K562 (cell line): ENCODE data around the gene UNC79. TPM values are rescaled to one million over a fixed set of nuclear protein-coding genes. Genes with fewer than 3 reads are reported as not detected.

Source experiments
- ATAC-seq: fragments of 200-7000 bp; cut with Tn5 transposase; 3 replicates; pipeline ENCODE4 v1.9.1; 2020; ENCODE audit warnings: moderate library complexity
- BruUV-seq: library from RNA; stranded (reverse); fragments of 400-500 nt; replicated peaks from 2 replicates; lab custom pipeline; 2021; lab: Mats Ljungman, UMichigan
- CTCF ChIA-PET: fragments of 300-600 bp; formaldehyde crosslinking; extraction: SDS; loops from one replicate; lab custom pipeline; 2021; ENCODE audit warnings: low intra/inter-chr PET ratio; lab: Yijun Ruan, JAX
- POLR2A ChIA-PET: fragments of 300-600, 350-650 bp; sonication (Branson Sonifier 250); formaldehyde crosslinking; extraction: SDS; loops from one replicate; lab custom pipeline; 2021; ENCODE audit warnings: antibody characterized with exemption, inconsistent platforms; lab: Yijun Ruan, JAX
- DNase-seq, 4 experiments: peaks; one replicate each; pipeline versions ENCODE4 v3.0.0 to v3.0.0-alpha.2; 2011 to 2018; ENCODE audit warnings: low spot score in 3 of 4, mixed read lengths in 3 of 4; ENCODE audit errors: extremely low read depth in 1 of 4
- FAIRE-seq: peaks from 2 replicates; lab custom pipeline; 2011; peaks lifted over from hg19 to GRCh38; lab: Jason Lieb, UNC
- H2AFZ ChIP-seq: 2 replicates; pipeline ENCODE4 v1.6.0; 2011; ENCODE audit warnings: low read depth, low read length, control low read depth, inconsistent platforms
- H3K27ac ChIP-seq: fragments of 200-600 bp; 3 replicates; pipeline ENCODE4 v1.8.0; 2011; ENCODE audit warnings: low read depth, mild to moderate bottlenecking, control low read depth, inconsistent platforms, low read length, moderate library complexity, mixed read lengths; ENCODE audit errors: extremely low read depth
- H3K27me3 ChIP-seq, 2 experiments: fragments of 300-600 bp in 1 of 2; 2 replicates in 1 of 2; 3 replicates in 1 of 2; pipeline versions ENCODE4 v1.6.0 to v1.8.0; 2011; ENCODE audit warnings: inconsistent platforms in 2 of 2, low read length in 2 of 2, mild to moderate bottlenecking in 1 of 2, mixed read lengths in 1 of 2, moderate library complexity in 1 of 2; ENCODE audit not compliant: control insufficient read depth in 2 of 2, insufficient read depth in 2 of 2
- H3K36me3 ChIP-seq: fragments of 300-600 bp; 3 replicates; pipeline ENCODE4 v1.8.0; 2011; ENCODE audit warnings: mild to moderate bottlenecking, low read length, inconsistent platforms; ENCODE audit not compliant: control insufficient read depth, insufficient read depth
- H3K4me1 ChIP-seq, 2 experiments: fragments of 200-600 bp in 1 of 2; replicated peaks in 1 of 2; 2 replicates in 1 of 2; 3 replicates in 1 of 2; pipeline versions ENCODE4 v1.5.1 to v1.8.0; 2011; ENCODE audit warnings: inconsistent platforms in 2 of 2, low read length in 2 of 2, mild to moderate bottlenecking in 1 of 2, mixed read lengths in 1 of 2, moderate library complexity in 1 of 2; ENCODE audit not compliant: control insufficient read depth in 2 of 2, insufficient read depth in 2 of 2
- H3K4me2 ChIP-seq: 2 replicates; pipeline ENCODE4 v1.6.1; 2011; ENCODE audit warnings: low read length, control low read depth, inconsistent platforms, mixed read lengths; ENCODE audit not compliant: insufficient read depth
- H3K4me3 ChIP-seq: fragments of 200-600 bp; sonication (generic), shearing (Covaris generic); 2 replicates; pipeline ENCODE4 v1.5.1; 2016; ENCODE audit warnings: control low read depth, inconsistent platforms
- H3K79me2 ChIP-seq: fragments of 200-600 bp; 3 replicates; pipeline ENCODE4 v1.8.0; 2011; ENCODE audit warnings: low read length, inconsistent platforms; ENCODE audit not compliant: control insufficient read depth, insufficient read depth
- H3K9ac ChIP-seq, 2 experiments: 2 replicates each; pipeline versions ENCODE4 v1.6.0 to v1.6.1; 2011; ENCODE audit warnings: low read depth in 2 of 2, low read length in 2 of 2, control low read depth in 1 of 2, inconsistent platforms in 1 of 2, mild to moderate bottlenecking in 1 of 2, mixed read lengths in 1 of 2; ENCODE audit not compliant: insufficient read depth in 1 of 2
- H3K9me1 ChIP-seq: one replicate; pipeline ENCODE4 v1.6.0; 2011; ENCODE audit warnings: inconsistent platforms, mild to moderate bottlenecking, low read length, moderate library complexity; ENCODE audit not compliant: control insufficient read depth, insufficient read depth
- H3K9me3 ChIP-seq: replicated peaks from 2 replicates; pipeline ENCODE4 v1.5.1; 2011; ENCODE audit warnings: low read depth, low read length, inconsistent platforms; ENCODE audit not compliant: control insufficient read depth, insufficient read depth
- H4K20me1 ChIP-seq: replicated peaks from 2 replicates; pipeline ENCODE4 v1.6.1; 2011; ENCODE audit warnings: low read length, inconsistent platforms, mixed read lengths; ENCODE audit not compliant: control insufficient read depth, insufficient read depth
- DIDO1 ChIP-seq: fragments of 450-650 bp; IDR thresholded peaks from 2 replicates; pipeline ENCODE4 v1.6.1; 2016; ENCODE audit warnings: low read depth, missing biosample characterization, missing genetic modification characterization
- IFI16 ChIP-seq: fragments of 250-450 bp; sonication (Bioruptor Pico); IDR thresholded peaks from 2 replicates; pipeline ENCODE4 v2.1.2; 2022; ENCODE audit warnings: mild to moderate bottlenecking, inconsistent platforms
- MXI1 ChIP-seq: IDR thresholded peaks from 2 replicates; pipeline ENCODE4 v1.6.1; 2011; ENCODE audit warnings: low read depth, mild to moderate bottlenecking, improper control_type of control experiment, low read length
- PHF8 ChIP-seq: fragments of 200-600 bp; sonication (generic); IDR thresholded peaks from 2 replicates; pipeline ENCODE4 v1.6.1; 2012; ENCODE audit warnings: mixed run types, mild to moderate bottlenecking, inconsistent platforms, low read length, moderate library complexity, borderline replicate concordance
- PPARD ChIP-seq: fragments of 250-450 bp; sonication (Bioruptor Pico); IDR thresholded peaks from 2 replicates; pipeline ENCODE4 v1.8.0; 2022; ENCODE audit warnings: inconsistent platforms, mild to moderate bottlenecking, moderate library complexity
- SMARCE1 ChIP-seq: fragments of 450-650 bp; IDR thresholded peaks from 2 replicates; pipeline ENCODE4 v1.7.1; 2016; ENCODE audit warnings: mild to moderate bottlenecking
- TRIM24 ChIP-seq, 2 experiments: fragments of 450-650 bp; IDR thresholded peaks; 2 replicates each; pipeline ENCODE4 v1.6.1; 2016
- ZNF12 ChIP-seq: sonication (generic); formaldehyde crosslinking; IDR thresholded peaks from 2 replicates; pipeline ENCODE4 v1.4.0; 2020; ENCODE audit warnings: mild to moderate bottlenecking, missing genetic modification reagents
- ZNF232 ChIP-seq: sonication (generic); formaldehyde crosslinking; IDR thresholded peaks from 2 replicates; pipeline ENCODE4 v1.8.0; 2022; ENCODE audit warnings: mild to moderate bottlenecking, missing genetic modification reagents
- ZNF75A ChIP-seq: fragments of 450-650 bp; formaldehyde crosslinking; IDR thresholded peaks from 2 replicates; pipeline ENCODE4 v1.4.0; 2020; ENCODE audit warnings: mild to moderate bottlenecking
- WGBS: fragments of 100-300 bp; shearing (Covaris generic); methylation state at CpG from one replicate; pipeline ENCODE4 v1.1.6; 2016; ENCODE audit warnings: low coverage, mixed read lengths; ENCODE audit not compliant: insufficient coverage; ENCODE audit errors: missing lambda C conversion rate; 5-methylcytosine and 5-hydroxymethylcytosine counted together
- in situ Hi-C: fragments of 300-500 bp; cut with MboI; formaldehyde crosslinking; loops from 4 replicates; pipeline ENCODE4 v1.15.0; 2018; ENCODE audit warnings: inconsistent platforms, mixed read lengths
- intact Hi-C: fragments of 100-400 bp; cut with micrococcal nuclease; formaldehyde crosslinking; loops from 2 replicates; pipeline ENCODE4 v1.14.2; 2022
- polyA plus RNA-seq, 8 experiments: library from polyadenylated mRNA; depleted of rRNA in 4 of 8; stranded (reverse) in 5 of 8; unstranded in 3 of 8; fragments of >200 nt; fragmentation: Nextera tagmentation in 2 of 8; fragmentation: Illumina TruSeq in 1 of 8; extraction: Ambion mirVana in 2 of 8; extraction: Trizol in 1 of 8; gene quantifications; 2 replicates each; pipeline versions ENCODE4 v1.2.1 to v1.2.3, GENCODE V29; 2011 to 2014; ENCODE audit warnings: inconsistent platforms in 1 of 8, missing spikeins in 1 of 8
- total RNA-seq, 7 experiments: library from RNA; depleted of rRNA in 6 of 7; stranded (reverse); fragments of >200 nt in 6 of 7; fragmentation: Illumina TruSeq in 2 of 7; extraction: Trizol in 2 of 7; gene quantifications; 2 replicates each; pipeline versions ENCODE4 v1.2.1 to v1.2.3, GENCODE V29; 2011 to 2021; ENCODE audit warnings: low replicate concordance in 1 of 7
- TF ChIP-seq, protein P1 (sequence below): fragments of 250-450 bp; sonication (Bioruptor Pico); IDR thresholded peaks from 2 replicates; pipeline ENCODE4 v1.4.0; 2020; ENCODE audit warnings: mild to moderate bottlenecking, moderate library complexity
- TF ChIP-seq, protein P2 (sequence below), 2 experiments: fragments of 450-650 bp in 1 of 2; IDR thresholded peaks; 2 replicates each; pipeline ENCODE4 v1.6.1; 2011 to 2017; ENCODE audit warnings: low read depth in 2 of 2, antibody characterized with exemption in 1 of 2, borderline replicate concordance in 1 of 2, low read length in 1 of 2, mild to moderate bottlenecking in 1 of 2, mixed read lengths in 1 of 2; ENCODE audit not compliant: control insufficient read depth in 1 of 2

UNC79 gene
- total and polyA plus RNA-seq, 9 of the 15 experiments (the other 6 are each of a cell fraction or from before 2014, with no cell fraction given): under 0.01 to 0.04 (median 0.01) TPM; not detected in 6

DNA sequence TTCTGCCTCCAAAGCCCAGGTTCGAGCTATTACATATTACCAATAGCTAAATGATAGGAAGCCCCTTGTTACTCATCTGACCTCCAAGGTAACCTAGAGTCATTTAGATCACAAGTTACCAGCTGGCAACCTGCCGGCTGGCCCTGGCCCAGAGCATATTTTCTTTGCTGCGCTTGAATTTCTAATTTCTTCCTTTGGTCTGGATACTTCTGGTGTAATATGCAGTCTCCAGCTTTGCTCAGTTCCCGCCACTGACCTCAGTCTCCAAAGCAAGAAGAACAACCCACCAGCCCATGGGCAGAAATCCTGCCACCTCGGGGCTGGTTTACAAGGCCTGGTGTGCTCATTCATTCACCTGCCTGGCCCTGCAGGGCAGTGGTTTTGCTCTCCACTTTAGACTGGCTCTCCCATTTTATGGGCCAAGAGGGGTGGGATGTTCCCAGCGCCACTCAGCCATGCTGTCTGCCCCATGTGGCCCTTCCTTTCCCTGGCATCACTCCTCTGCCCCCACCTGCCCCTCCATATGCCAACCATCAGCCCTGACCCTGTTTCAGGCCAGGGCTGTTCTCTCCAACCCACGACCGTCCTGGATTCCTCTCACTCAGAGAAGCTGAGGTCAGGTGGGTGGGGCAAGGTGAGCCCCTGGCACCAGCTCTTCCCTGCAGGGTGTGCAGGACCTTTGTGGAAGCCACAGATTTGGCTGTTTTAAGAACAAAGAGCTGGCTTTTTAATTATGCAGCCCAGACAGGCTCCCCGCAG is 281.5 kb downstream of the UNC79 start:
- no peak for DNase-seq
- no peak for FAIRE-seq

More for the DNA sequence above, 281.5 kb downstream of the UNC79 start:
- Histone ChIP-seq H2AFZ (no peak overlapping the region), H3K4me3 (no peak overlapping the region), H3K27ac (no peak overlapping the region), H3K36me3 (no peaks in the 10 kb centered on the region), H3K9ac (no peak overlapping the region), H3K9me3 (no peaks in the 10 kb centered on the region), H3K4me2 (no peak overlapping the region), H3K4me1 (no peaks in the 10 kb centered on the region), H3K79me2 (no peaks in the 10 kb centered on the region), H3K27me3 (no peaks in the 10 kb centered on the region; a peak in 2 of 5 replicates), H3K9me1 (no peaks in the 10 kb centered on the region), H4K20me1 (no peaks in the 10 kb centered on the region)
- ChIA-PET POLR2A (no interaction called here), CTCF (no interaction called here)
- in situ Hi-C loops: no loop called here
- no peak for TF ChIP-seq PHF8
- TF ChIP-seq DIDO1 (tag): no peak
- TF ChIP-seq MXI1: no peak
- no peak for TF ChIP-seq SMARCE1
- TF ChIP-seq TRIM24 (IDR thresholded peaks at IDR 0.05): no peak
- TF ChIP-seq, protein P1, sequence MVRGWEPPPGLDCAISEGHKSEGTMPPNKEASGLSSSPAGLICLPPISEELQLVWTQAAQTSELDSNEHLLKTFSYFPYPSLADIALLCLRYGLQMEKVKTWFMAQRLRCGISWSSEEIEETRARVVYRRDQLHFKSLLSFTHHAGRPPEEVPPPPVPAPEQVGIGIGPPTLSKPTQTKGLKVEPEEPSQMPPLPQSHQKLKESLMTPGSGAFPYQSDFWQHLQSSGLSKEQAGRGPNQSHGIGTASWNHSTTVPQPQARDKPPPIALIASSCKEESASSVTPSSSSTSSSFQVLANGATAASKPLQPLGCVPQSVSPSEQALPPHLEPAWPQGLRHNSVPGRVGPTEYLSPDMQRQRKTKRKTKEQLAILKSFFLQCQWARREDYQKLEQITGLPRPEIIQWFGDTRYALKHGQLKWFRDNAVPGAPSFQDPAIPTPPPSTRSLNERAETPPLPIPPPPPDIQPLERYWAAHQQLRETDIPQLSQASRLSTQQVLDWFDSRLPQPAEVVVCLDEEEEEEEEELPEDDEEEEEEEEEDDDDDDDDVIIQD (CRISPR knock-in tag): no peak
- TF ChIP-seq, protein P2, sequence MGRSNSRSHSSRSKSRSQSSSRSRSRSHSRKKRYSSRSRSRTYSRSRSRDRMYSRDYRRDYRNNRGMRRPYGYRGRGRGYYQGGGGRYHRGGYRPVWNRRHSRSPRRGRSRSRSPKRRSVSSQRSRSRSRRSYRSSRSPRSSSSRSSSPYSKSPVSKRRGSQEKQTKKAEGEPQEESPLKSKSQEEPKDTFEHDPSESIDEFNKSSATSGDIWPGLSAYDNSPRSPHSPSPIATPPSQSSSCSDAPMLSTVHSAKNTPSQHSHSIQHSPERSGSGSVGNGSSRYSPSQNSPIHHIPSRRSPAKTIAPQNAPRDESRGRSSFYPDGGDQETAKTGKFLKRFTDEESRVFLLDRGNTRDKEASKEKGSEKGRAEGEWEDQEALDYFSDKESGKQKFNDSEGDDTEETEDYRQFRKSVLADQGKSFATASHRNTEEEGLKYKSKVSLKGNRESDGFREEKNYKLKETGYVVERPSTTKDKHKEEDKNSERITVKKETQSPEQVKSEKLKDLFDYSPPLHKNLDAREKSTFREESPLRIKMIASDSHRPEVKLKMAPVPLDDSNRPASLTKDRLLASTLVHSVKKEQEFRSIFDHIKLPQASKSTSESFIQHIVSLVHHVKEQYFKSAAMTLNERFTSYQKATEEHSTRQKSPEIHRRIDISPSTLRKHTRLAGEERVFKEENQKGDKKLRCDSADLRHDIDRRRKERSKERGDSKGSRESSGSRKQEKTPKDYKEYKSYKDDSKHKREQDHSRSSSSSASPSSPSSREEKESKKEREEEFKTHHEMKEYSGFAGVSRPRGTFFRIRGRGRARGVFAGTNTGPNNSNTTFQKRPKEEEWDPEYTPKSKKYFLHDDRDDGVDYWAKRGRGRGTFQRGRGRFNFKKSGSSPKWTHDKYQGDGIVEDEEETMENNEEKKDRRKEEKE (IDR thresholded peaks at IDR 0.05; ENCODE audit: borderline replicate concordance in 1 of 2, control insufficient read depth in 1 of 2, low read depth in 2 of 2, low read length in 1 of 2): no peak
- no peak for TF ChIP-seq IFI16
- TF ChIP-seq ZNF12 (CRISPR knock-in tag): no peak
- no peak for TF ChIP-seq PPARD
- TF ChIP-seq ZNF232 (CRISPR knock-in tag): no peak
- TF ChIP-seq ZNF75A (CRISPR knock-in tag): no peak
- ATAC-seq: no peak
- intact Hi-C loops: no loop called here
- no TSS peak for BruUV-seq
- WGBS: 0% methylated on average over 9 of the region's 9 CpGs
